Medulla oblongata (tissue), 1 donor: Measurements from ENCODE around the gene ATP6AP1.

Experiments
- DNase-seq: peaks from one replicate; pipeline ENCODE4 v3.0.0-alpha.2; 2015; ENCODE audit errors: extremely low spot score

Gene ATP6AP1

DNA sequence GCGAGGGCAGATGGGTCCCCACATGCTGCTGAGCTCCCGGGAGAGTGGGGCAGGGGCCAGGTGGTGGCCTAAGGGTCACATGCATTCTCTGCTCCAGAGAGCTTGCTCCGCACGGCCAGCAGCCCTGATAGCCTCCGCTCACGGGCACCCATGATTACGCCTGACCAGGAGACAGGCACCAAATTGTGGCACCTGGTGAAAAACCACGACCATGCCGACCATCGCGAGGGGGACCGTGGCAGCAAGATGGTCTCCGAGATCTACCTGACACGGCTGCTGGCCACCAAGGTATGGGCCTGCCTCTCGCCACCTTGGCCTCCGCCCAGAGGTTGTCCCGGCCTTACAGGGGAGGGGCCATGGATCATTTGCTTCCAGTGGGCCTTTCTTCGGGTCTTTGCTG, 41.4 kb downstream of the ATP6AP1 start:
- no peak for DNase-seq

DNA sequence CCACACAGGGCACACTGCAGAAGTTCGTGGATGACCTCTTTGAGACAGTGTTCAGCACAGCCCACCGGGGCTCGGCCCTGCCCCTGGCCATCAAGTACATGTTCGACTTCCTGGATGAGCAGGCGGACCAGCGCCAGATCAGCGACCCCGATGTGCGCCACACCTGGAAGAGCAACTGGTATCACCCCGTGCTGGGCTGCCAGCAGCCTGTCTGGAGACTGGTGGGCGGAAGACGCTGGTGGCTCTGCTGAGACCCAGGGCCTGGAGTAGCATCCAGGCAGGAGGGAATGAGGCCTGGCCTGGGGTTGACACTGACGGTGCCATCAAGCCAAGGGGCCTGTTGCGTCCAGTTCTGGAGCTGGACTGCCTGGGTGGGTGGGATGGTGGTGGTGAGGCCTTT, 42.0 kb downstream of the ATP6AP1 start:
- DNase-seq = no peak

- no peak for DNase-seq
Measured at GRCh38 chrX:154470914-154471568, 42.6 kb downstream of the ATP6AP1 start.

DNA sequence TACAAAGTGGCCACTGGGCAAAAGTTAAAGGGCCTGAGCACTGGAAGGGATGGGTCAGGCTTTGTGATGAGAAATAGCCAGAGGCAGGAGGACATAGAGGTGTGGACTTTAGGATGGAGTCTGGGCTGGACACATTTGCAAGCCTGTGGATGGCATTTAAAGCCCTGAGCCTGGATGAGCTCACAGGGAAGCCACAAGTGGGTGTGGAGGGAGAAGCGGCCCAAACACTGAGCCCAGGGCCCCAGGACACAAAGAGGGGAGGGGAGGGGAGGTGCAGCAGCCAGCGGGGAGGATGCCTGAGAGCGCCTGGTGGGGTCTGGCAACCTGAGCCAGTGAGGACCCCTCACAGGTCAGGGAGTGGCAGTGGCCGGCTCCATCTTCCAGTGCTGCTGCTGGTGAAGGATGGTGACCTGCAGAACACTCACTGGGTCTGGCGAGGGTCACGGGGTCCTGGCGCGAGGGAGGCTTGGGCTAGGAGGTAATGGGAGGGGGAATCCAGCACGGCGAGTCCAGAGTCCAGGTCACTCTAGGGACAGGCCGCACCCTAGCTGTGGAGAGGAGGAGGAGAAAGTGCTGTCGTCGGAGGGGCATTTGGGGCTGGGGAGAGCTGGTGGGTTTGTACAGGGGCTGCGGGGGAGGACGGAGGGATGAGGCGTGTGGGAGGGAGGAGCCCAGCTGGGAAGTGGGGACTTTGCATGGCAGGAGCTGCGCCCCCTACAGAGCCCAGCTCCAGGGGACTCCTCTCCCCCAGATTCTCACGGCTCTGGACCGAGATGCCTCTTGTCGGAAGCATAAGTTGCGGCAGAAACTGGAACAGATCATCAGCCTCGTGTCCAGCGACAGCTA, 43.6 kb downstream of the ATP6AP1 start:
- no peak for DNase-seq

DNA sequence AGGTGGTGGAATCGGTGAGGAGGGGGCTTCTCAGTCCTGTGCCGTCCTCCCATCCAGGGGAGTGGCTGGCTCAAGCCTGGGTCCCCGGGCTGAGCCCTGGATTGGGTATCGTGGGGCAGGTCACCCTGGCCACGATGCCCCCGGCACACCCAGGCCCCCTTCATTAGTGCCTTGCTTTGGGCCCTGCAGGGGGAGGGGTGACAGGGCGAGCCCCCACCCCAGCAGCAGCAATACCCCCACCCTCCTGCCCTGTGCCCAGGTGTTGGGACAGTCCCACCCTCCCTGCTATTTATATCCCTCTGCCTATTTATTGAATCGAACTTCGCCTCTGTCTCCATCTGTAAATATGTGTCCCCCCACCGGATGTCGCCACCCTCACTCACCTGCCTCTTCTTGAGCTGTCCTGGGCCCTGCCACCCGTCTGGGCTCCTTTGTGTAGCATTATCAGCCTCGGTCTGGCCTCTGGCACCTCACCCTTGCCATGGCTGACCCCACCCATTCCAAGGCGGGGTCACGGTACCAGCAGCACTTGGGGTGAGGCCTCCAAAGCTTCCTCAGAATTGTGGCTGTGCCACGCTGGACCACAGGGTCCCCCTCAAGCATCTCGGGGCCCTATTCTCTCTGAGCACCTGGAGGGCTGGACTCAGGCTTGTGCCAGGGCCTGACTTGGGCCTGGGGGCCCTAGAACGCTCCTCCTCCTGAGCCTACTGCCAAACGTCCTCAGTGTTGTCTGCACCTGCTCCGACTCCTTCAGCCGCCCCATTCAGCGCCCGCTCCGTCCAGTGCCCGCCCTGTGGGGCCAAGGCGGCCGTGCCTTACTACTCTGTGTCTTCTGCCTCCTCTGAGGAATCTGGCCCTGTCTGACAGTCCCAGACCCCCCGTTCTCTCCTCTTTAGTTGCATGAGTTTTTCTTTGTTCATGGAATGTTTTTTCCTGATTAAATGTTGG, 44.5 kb downstream of the ATP6AP1 start:
- DNase-seq = no peak

DNA sequence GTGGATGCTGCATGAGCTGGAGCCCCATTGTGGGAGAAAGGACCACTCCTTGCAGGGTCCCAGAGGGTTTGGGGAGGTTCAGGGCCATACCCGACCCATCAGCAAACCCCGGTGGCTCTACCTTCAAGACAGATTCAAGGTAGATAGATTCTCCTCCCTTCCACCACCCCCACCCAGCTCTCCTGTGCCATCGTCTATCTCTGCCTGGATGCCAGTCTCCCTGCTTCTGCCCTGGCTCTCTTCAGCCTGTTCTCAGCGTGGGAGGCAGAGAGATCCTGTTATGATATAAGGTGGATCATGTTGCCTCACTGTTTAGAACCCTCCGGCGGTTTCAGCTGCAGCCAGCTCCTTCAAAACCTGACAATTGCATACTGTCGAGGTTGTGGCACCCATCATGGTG, 45.2 kb downstream of the ATP6AP1 start:
- no peak for DNase-seq

GRCh38 chrX:154476821-154477220, 48.3 kb downstream of the ATP6AP1 start:
- DNase-seq = no peak

- no peak for DNase-seq
Measured at GRCh38 chrX:154477891-154478477, 49.5 kb downstream of the ATP6AP1 start.

GRCh38 chrX:154478728-154479622, 50.5 kb downstream of the ATP6AP1 start, which contains the start of gene LAGE3:
LAGE3 (minus strand) TSS chrX:154479281; CDS start chrX:154478915, 366 bp downstream.
- peak; percentile 88 for DNase-seq

DNA sequence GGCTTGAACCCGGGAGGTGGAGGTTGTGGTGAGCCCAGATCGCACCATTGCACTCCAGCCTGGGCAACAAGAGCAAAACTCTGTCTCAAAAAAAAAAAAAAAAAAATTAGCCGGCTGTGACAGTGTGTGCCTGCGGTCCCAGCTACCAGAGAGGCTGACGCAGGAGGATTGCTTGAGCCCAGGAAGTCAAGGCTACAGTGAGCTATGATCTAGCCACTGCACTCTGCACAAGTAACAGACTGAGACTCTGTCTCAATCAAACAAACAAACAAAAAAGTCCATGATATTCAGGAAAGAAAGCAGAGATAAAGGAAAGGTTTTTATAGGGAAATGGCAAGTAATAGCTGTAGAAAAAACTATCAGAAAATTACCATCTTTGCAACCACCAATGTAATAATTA, 52.7 kb downstream of the ATP6AP1 start:
- DNase-seq = no peak

GRCh38 chrX:154481911-154482601, 53.6 kb downstream of the ATP6AP1 start:
- DNase-seq = no peak

GRCh38 chrX:154482786-154483185, 54.3 kb downstream of the ATP6AP1 start:
- DNase-seq = no peak

DNA sequence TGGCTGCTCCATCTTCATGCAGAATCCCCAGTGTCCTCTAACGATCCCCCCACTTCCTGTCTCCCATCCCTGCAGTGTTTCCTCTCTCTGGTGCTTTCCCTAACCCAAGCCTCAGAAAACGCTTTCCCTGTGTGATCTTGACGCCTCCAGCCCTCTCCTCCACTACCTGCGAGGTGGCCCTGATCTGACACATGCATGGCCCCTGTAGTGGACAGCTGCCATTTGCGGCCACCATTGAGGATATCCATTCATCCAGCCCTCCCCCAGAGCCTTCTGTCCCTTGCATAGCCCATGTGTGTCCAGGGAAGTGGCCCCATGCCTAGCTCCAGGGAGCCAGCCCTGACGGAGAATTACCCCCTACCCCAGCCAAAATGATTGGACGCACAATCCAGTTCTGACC, 54.8 kb downstream of the ATP6AP1 start:
- DNase-seq = no peak

DNA sequence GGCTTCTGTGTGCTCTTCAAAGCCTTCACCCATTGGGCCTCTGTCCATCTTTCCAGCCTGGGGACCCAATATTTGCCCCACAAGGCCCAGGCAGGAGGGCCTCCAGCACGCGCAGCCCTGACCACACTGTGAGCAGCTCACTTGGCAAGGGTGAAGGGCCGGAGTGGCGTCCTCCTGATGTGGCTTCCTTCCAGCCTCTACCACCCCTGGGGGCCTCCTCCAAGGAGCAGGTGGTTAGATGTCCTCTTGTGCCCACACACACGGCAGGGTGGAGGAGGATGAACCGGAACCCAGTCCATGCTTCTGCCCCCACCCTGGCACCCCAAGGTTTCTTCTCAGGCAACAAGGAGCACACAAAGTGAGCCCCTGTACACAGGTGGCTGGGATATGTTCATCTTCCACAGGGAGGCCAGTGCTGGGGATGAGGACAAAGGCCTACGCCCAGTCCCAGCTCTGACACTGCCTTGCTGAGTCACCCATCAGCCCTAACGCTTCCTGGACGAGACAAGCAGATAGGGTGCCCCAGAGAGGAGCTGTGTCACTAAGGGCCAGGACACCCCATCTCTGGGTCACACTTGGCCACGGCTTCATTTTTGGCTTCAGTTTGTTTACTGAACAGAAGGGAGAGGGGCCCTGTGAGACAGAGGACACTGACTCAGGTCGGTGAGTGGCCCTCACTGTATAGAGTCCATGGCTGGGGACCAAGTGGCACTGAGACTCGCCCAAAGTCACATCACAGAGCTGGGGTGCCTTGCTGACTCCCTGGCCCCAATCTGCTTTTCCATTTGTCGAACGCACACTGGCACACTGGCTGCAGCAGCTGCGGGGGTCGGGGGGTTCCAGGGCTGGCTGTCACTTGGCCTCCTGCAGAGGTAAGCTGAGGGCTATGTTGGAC, 56.0 kb downstream of the ATP6AP1 start:
- no peak for DNase-seq

DNA sequence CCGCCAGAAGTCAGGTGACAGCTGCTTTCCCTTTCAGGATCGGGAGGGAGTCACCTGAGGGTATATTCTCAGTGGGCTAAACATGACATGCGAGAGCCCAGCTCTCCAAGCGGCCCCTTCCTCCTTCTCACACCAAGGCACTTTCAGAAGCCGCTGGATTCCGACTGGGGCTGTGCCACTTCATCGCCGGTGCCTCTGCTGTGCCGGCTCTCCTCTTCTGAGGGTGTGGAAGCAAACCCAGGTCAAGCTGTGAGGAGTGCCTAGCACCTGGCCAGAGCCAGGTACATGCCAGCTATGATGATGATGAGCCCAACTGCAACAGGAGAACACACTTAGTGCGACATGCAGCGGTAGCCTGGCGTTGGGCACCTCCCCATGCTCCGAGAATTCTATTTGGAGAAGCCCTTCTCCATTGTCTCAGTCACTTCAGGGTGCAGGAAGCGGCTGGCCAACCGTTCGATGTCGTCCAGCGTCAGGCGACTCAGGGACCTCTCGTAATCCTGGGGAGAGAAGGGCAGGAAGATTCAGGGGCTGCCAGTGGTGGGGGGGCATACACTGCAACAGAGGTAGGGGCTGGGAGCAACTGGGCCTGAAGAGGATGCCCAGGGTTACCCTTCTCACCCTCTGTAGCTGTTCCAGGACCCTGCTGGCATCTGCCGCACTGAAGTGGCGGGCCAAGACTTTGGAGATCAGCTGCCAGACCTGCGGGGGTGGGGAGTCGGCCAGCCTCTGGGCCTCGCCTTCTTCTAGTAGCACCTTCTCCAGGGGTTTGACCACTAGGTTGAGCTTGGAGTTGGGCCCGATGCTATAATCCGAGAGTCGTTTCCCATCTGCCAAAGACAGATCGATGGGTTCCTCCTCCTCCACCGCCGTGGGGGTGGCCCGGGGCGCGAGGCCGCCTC, 56.9 kb downstream of the ATP6AP1 start:
- no peak for DNase-seq

DNA sequence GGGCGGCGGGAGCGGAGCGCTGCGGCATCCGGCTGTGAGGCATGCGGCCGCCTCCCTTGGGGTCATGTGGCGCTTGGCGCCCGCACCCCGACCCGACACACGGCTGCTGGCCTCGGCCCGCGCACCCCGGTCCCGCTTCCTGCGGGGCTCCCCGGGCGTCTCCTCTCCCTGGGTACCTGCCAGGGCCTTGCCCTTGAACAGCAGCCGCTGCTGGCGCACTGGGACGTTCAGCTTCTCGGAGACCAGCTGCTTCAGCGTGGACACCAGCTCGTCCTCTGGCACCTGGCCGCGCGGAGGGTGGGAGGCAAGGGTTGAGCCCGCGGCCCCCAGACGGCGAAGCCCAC, 57.5 kb downstream of the ATP6AP1 start:
- no peak for DNase-seq
